SK-N-SH (cell line): ENCODE results near the gene STPG2. TPM values are rescaled to one million over a fixed set of nuclear protein-coding genes. Genes with fewer than 3 reads are reported as not detected.

ENCODE experiments used
- CTCF ChIA-PET: fragments of 300-600, 350-600 bp; formaldehyde crosslinking; extraction: SDS; loops from one replicate; lab custom pipeline; 2021; lab: Yijun Ruan, JAX
- POLR2A ChIA-PET: fragments of 350-600 bp; sonication (Branson Sonifier 250); formaldehyde crosslinking; extraction: SDS; loops from one replicate; lab custom pipeline; 2020; ENCODE audit warnings: antibody characterized with exemption, inconsistent platforms; lab: Yijun Ruan, JAX
- DNase-seq: peaks from one replicate; pipeline ENCODE4 v3.0.0; 2012
- H2AFZ ChIP-seq: fragments of 200-600 bp; sonication (generic); 2 replicates; pipeline ENCODE4 v1.8.1; 2016; ENCODE audit warnings: antibody characterized with exemption, mild to moderate bottlenecking, low read depth
- H3F3A ChIP-seq: fragments of 200-600 bp; sonication (generic); replicated peaks from 2 replicates; pipeline ENCODE3; 2016; ENCODE audit warnings: antibody characterized with exemption, mild to moderate bottlenecking; ENCODE audit not compliant: insufficient read depth
- H3K27ac ChIP-seq, 2 experiments: fragments of 200-500 bp in 1 of 2; fragments of 200-600 bp in 1 of 2; sonication (Bioruptor generic) in 1 of 2; sonication (generic), shearing (Covaris generic) in 1 of 2; 2 replicates each; pipeline versions ENCODE4 v1.5.1 to v1.6.1; 2014 to 2016; ENCODE audit warnings: low read depth in 2 of 2, inconsistent platforms in 1 of 2, low read length in 1 of 2, mild to moderate bottlenecking in 1 of 2, mixed read lengths in 1 of 2
- H3K27me3 ChIP-seq: fragments of 200-600 bp; sonication (generic), shearing (Covaris generic); 2 replicates; pipeline ENCODE4 v1.6.1; 2016; ENCODE audit warnings: mixed run types; ENCODE audit not compliant: insufficient read depth
- H3K36me3 ChIP-seq, 2 experiments: fragments of 200-500 bp in 1 of 2; fragments of 200-600 bp in 1 of 2; sonication (Bioruptor generic) in 1 of 2; sonication (generic) in 1 of 2; replicated peaks in 1 of 2; 2 replicates each; pipeline versions ENCODE3 to v1.5.1; 2014 to 2016; ENCODE audit warnings: low read length in 1 of 2, mild to moderate bottlenecking in 1 of 2; ENCODE audit not compliant: insufficient read depth in 2 of 2, control insufficient read depth in 1 of 2
- H3K4me1 ChIP-seq, 2 experiments: fragments of 200-500 bp in 1 of 2; fragments of 200-600 bp in 1 of 2; sonication (Bioruptor generic) in 1 of 2; sonication (generic), shearing (Covaris generic) in 1 of 2; 2 replicates each; pipeline versions ENCODE4 v1.5.1 to v1.6.1; 2014 to 2016; ENCODE audit warnings: low read depth in 1 of 2, low read length in 1 of 2, mixed run types in 1 of 2; ENCODE audit not compliant: insufficient read depth in 2 of 2, control insufficient read depth in 1 of 2
- H3K4me2 ChIP-seq: fragments of 200-600 bp; sonication (generic), shearing (Covaris generic); 2 replicates; pipeline ENCODE4 v1.6.1; 2017; ENCODE audit warnings: mixed run types
- H3K4me3 ChIP-seq, 2 experiments: fragments of 200-500 bp in 1 of 2; fragments of 200-600 bp in 1 of 2; sonication (Bioruptor generic) in 1 of 2; sonication (generic), shearing (Covaris generic) in 1 of 2; 2 replicates each; pipeline versions ENCODE4 v1.5.1 to v1.8.1; 2014 to 2016; ENCODE audit warnings: low read depth in 2 of 2, inconsistent platforms in 1 of 2, low read length in 1 of 2, mild to moderate bottlenecking in 1 of 2, mixed read lengths in 1 of 2, moderate library complexity in 1 of 2
- H3K79me2 ChIP-seq: fragments of 200-600 bp; sonication (generic); 2 replicates; pipeline ENCODE4 v1.8.1; 2017; ENCODE audit warnings: mild to moderate bottlenecking; ENCODE audit not compliant: insufficient read depth
- H3K9ac ChIP-seq: fragments of 200-600 bp; sonication (generic); 2 replicates; pipeline ENCODE4 v1.6.1; 2017; ENCODE audit warnings: mixed run types
- H3K9me2 ChIP-seq: fragments of 200-600 bp; sonication (generic); 2 replicates; pipeline ENCODE4 v1.6.1; 2017; ENCODE audit warnings: mixed run types
- H3K9me3 ChIP-seq: fragments of 200-600 bp; sonication (generic); 2 replicates; pipeline ENCODE4 v1.6.1; 2017; ENCODE audit warnings: mixed run types, mild to moderate bottlenecking, moderate library complexity
- H4K20me1 ChIP-seq: fragments of 200-600 bp; sonication (generic); 2 replicates; pipeline ENCODE4 v1.6.1; 2017; ENCODE audit warnings: mild to moderate bottlenecking, mixed run types; ENCODE audit not compliant: insufficient read depth
- CHD2 ChIP-seq: fragments of 150-350 bp; IDR thresholded peaks from 2 replicates; pipeline ENCODE4 v1.6.1; 2018; ENCODE audit warnings: low read length; ENCODE audit not compliant: partially characterized antibody
- CTCF ChIP-seq: fragments of 200-600 bp; sonication (generic); IDR thresholded peaks from 2 replicates; pipeline ENCODE4 v1.6.1; 2017; ENCODE audit warnings: antibody characterized with exemption, mild to moderate bottlenecking, moderate library complexity
- ELF1 ChIP-seq: IDR thresholded peaks from 2 replicates; pipeline ENCODE4 v1.4.0; 2012
- FOSL2 ChIP-seq: IDR thresholded peaks from 2 replicates; pipeline ENCODE4 v1.4.0; 2012; ENCODE audit warnings: low read depth, mild to moderate bottlenecking, moderate library complexity, borderline replicate concordance
- FOXJ3 ChIP-seq: sonication (generic); formaldehyde crosslinking; IDR thresholded peaks from 2 replicates; pipeline ENCODE4 v1.5.1; 2020; ENCODE audit warnings: mild to moderate bottlenecking, missing genetic modification reagents
- FOXM1 ChIP-seq: IDR thresholded peaks from 2 replicates; pipeline ENCODE4 v1.4.0; 2012; ENCODE audit warnings: low read depth, mild to moderate bottlenecking
- GABPA ChIP-seq: IDR thresholded peaks from 2 replicates; pipeline ENCODE4 v1.4.0; 2012; ENCODE audit warnings: low read depth, mild to moderate bottlenecking
- MEF2A ChIP-seq: IDR thresholded peaks from 2 replicates; pipeline ENCODE4 v1.4.0; 2012; ENCODE audit warnings: low read depth, borderline replicate concordance
- NFIC ChIP-seq: IDR thresholded peaks from 2 replicates; pipeline ENCODE4 v1.4.0; 2012; ENCODE audit warnings: borderline replicate concordance
- RAD21 ChIP-seq: IDR thresholded peaks from 2 replicates; pipeline ENCODE4 v1.6.1; 2012; ENCODE audit warnings: mild to moderate bottlenecking, low read length
- RCOR1 ChIP-seq: fragments of 150-350 bp; IDR thresholded peaks from 2 replicates; pipeline ENCODE4 v1.6.1; 2017; ENCODE audit warnings: antibody characterized with exemption, low read length
- SIN3A ChIP-seq: IDR thresholded peaks from 2 replicates; pipeline ENCODE4 v1.6.1; 2012; ENCODE audit warnings: low read depth, mild to moderate bottlenecking, low read length, moderate library complexity, borderline replicate concordance
- SMC3 ChIP-seq: IDR thresholded peaks from 2 replicates; pipeline ENCODE4 v1.6.1; 2012; ENCODE audit warnings: low read depth, low read length, improper control_type of control experiment
- TCF12 ChIP-seq: IDR thresholded peaks from 2 replicates; pipeline ENCODE4 v1.4.0; 2012
- TEAD4 ChIP-seq: IDR thresholded peaks from 2 replicates; pipeline ENCODE4 v1.4.0; 2012; ENCODE audit warnings: mild to moderate bottlenecking, borderline replicate concordance; ENCODE audit not compliant: insufficient read depth
- WGBS: methylation state at CpG from one replicate; pipeline ENCODE4 v1.1.6; 2017; ENCODE audit warnings: low lambda C conversion rate; 5-methylcytosine and 5-hydroxymethylcytosine counted together
- polyA plus RNA-seq, 3 experiments: library from polyadenylated mRNA; depleted of rRNA; stranded (reverse); fragments of >200 nt; gene quantifications; 2 replicates each; pipeline ENCODE4 v1.2.3, GENCODE V29; 2012
- TF ChIP-seq, protein P1 (sequence below): fragments of 150-350 bp; IDR thresholded peaks from 2 replicates; pipeline ENCODE4 v1.6.1; 2017; ENCODE audit warnings: antibody characterized with exemption, low read length, low read depth, borderline replicate concordance

The STPG2 gene
- polyA plus RNA-seq, 1 of the 3 experiments (the other 2 are of a cell fraction): not detected

DNA sequence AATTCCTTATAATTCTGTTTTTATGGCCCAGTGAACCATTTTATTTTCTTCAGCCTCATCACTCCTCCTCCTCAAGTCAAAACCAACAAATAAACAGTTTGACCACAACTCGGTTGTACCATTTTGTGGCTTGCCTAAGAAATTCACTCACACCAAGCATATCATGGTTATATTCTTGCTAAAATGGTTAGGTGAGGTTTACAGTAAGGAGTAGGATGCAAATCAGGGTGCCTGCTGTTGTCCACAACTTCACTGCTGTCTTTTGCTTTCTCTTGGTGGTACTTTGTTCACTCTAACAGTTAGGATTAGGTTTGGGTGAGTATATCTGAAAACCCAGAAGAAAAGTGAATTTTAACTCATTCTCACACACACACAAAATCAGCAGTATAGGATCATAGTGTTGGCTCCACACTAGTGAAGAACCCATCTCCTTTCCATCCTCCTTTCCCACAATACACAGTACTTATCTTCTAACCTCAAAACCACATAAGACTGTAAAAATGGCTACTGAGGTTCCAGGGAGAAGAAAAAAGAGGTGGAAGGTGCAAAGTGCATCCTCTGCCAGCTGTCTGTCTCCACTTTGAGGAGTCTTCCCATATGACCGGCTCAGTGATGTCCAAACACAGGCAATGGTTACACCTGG lies 368.8 kb downstream of the STPG2 start:
- no peaks in the 10 kb centered on the region for H3K79me2 ChIP-seq
- H3K4me2 ChIP-seq: no peak overlapping the region
- 62% methylated on average over 2 of the region's 2 CpGs for WGBS
- no peaks in the 10 kb centered on the region for H3K27me3 ChIP-seq
- H3K4me1 ChIP-seq: no peaks in the 10 kb centered on the region
- H3F3A ChIP-seq: no peaks in the 10 kb centered on the region
- no peak overlapping the region for H3K27ac ChIP-seq
- no peak overlapping the region for H2AFZ ChIP-seq
- H3K9me3 ChIP-seq: no peaks in the 10 kb centered on the region; the same call in 1 of the 2 replicates
- no peak for DNase-seq
- ChIA-PET POLR2A (no interaction called here), CTCF (no interaction called here)
- no peaks in the 10 kb centered on the region for H3K36me3 ChIP-seq
- TF ChIP-seq SMC3 (no peak), CTCF (no peak), FOXM1 (no peak), SIN3A (no peak), FOXJ3 (CRISPR knock-in tag) (no peak), MEF2A (no peak)
- no peaks in the 10 kb centered on the region for H4K20me1 ChIP-seq
- no peaks in the 10 kb centered on the region for H3K9me2 ChIP-seq
- H3K4me3 ChIP-seq: no peak overlapping the region
- no peak overlapping the region for H3K9ac ChIP-seq

DNA sequence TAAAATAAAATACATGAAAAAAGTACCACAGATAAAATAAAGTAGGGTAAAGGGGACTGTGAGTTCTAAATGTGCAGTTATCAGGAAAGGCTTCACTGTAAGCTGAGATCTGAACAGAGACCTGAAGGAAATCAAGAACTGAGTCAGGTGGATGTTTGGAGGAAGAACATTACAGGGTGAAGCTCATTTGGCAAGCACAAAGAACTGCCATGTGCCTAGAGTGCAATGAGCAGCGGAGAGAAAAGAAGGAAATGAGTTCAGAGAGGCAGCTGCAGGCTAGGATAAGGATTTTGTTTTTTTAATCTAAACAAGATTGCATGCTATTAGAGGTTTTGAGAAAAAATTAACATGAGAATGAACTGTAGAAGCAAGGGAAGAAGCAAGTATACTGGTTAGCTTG lies 373.1 kb downstream of the STPG2 start:
- Histone ChIP-seq H3K27me3 (no peaks in the 10 kb centered on the region), H3K9me2 (no peaks in the 10 kb centered on the region), H3K36me3 (no peaks in the 10 kb centered on the region), H3K9ac (no peak overlapping the region), H3K9me3 (no peaks in the 10 kb centered on the region; the same call in 1 of the 2 replicates), H3K4me3 (no peak overlapping the region), H3K4me1 (no peaks in the 10 kb centered on the region), H3K79me2 (no peaks in the 10 kb centered on the region), H3F3A (no peaks in the 10 kb centered on the region), H2AFZ (no peak overlapping the region), H4K20me1 (no peaks in the 10 kb centered on the region), H3K4me2 (no peak overlapping the region), H3K27ac (no peak overlapping the region)
- 61% methylated on average over 1 of the region's 1 CpG for WGBS
- TF ChIP-seq RAD21: no peak
- ChIA-PET CTCF (no interaction called here), POLR2A (no interaction called here)
- no peak for DNase-seq

DNA sequence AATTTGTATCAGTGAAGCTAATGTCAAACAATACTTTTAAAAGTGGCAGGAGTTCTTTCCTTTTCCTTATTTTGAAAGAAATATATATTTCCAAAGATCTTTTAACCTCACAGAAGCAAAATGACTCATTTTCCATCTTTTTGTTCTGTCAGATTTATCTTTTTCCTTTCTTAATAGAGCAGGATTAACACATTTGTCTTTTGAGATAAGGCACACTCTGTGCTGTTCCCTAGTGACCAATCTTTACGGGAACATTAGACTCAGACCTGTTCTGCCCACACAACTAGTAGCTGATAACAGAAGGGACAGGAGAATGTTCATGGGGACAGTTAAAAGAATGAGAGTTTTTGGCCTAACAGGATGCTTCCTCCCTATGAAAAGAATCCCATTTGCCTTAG lies 381.2 kb downstream of the STPG2 start:
- Histone ChIP-seq H3K4me2 (no peak overlapping the region), H3K4me1 (peaks cover 0 to 2% of the 10 kb centered on the region in 2 experiments; a peak in 1 of 4 replicates), H3K9me2 (no peaks in the 10 kb centered on the region), H3K79me2 (no peaks in the 10 kb centered on the region), H3K9ac (no peak overlapping the region), H3F3A (no peaks in the 10 kb centered on the region), H4K20me1 (no peaks in the 10 kb centered on the region), H2AFZ (no peak overlapping the region), H3K36me3 (no peaks in the 10 kb centered on the region), H3K27ac (no peak overlapping the region), H3K9me3 (no peaks in the 10 kb centered on the region), H3K4me3 (no peak overlapping the region), H3K27me3 (no peaks in the 10 kb centered on the region)
- CTCF ChIA-PET: interaction anchor here (1.0 to 1.5 kb wide), 3 partner anchors 10 to 225 kb away, joined by 3 to 7 read pairs (median 3); no protein-coding TSS in a partner anchor
- 30% methylated on average over 1 of the region's 1 CpG for WGBS
- POLR2A ChIA-PET: no interaction called here
- peak; percentile 4 for DNase-seq
- TF ChIP-seq, protein P1, sequence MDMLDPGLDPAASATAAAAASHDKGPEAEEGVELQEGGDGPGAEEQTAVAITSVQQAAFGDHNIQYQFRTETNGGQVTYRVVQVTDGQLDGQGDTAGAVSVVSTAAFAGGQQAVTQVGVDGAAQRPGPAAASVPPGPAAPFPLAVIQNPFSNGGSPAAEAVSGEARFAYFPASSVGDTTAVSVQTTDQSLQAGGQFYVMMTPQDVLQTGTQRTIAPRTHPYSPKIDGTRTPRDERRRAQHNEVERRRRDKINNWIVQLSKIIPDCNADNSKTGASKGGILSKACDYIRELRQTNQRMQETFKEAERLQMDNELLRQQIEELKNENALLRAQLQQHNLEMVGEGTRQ: no peak
- TF ChIP-seq ELF1 (no peak), CHD2 (no peak), NFIC (no peak), TEAD4 (no peak), TCF12 (no peak), SIN3A (no peak), GABPA (no peak), FOSL2 (no peak), MEF2A (no peak), RCOR1 (no peak)
